GM23338 (cell line): ENCODE results near the gene AGAP3. TPM values are rescaled to one million over a fixed set of nuclear protein-coding genes. Genes with fewer than 3 reads are reported as not detected.

Experiments used
- ATAC-seq: fragments of 200-7000 bp; cut with Tn5 transposase; 3 replicates; pipeline ENCODE4 v1.9.1; 2020
- DNase-seq: peaks from one replicate; pipeline ENCODE4 v3.0.0-alpha.2; 2015; ENCODE audit warnings: low spot score
- H2AFZ ChIP-seq: fragments of 200-600 bp; sonication (generic); 2 replicates; pipeline ENCODE4 v1.8.0; 2016; ENCODE audit warnings: antibody characterized with exemption, mild to moderate bottlenecking, moderate library complexity
- H3F3A ChIP-seq: fragments of 200-600 bp; sonication (generic); replicated peaks from 2 replicates; pipeline ENCODE4 v1.8.0; 2017; ENCODE audit warnings: antibody characterized with exemption, mixed run types, low read depth
- H3K27ac ChIP-seq: fragments of 200-600 bp; sonication (generic); 2 replicates; pipeline ENCODE4 v1.6.1; 2016; ENCODE audit warnings: low read depth
- H3K27me3 ChIP-seq: fragments of 200-600 bp; sonication (generic); 2 replicates; pipeline ENCODE4 v1.8.0; 2016; ENCODE audit warnings: mild to moderate bottlenecking, mixed run types, moderate library complexity; ENCODE audit not compliant: insufficient read depth
- H3K36me3 ChIP-seq: fragments of 200-600 bp; sonication (generic); 2 replicates; pipeline ENCODE4 v1.8.0; 2016; ENCODE audit warnings: mild to moderate bottlenecking; ENCODE audit not compliant: insufficient read depth
- H3K4me1 ChIP-seq: fragments of 200-600 bp; sonication (generic); 2 replicates; pipeline ENCODE4 v1.8.0; 2016; ENCODE audit warnings: mild to moderate bottlenecking, moderate library complexity; ENCODE audit not compliant: insufficient read depth
- H3K4me2 ChIP-seq: fragments of 200-600 bp; sonication (generic); 2 replicates; pipeline ENCODE4 v1.7.1; 2017; ENCODE audit warnings: mixed run types
- H3K4me3 ChIP-seq: fragments of 200-600 bp; sonication (generic); 2 replicates; pipeline ENCODE4 v1.6.1; 2016; ENCODE audit warnings: mixed run types
- H3K79me2 ChIP-seq: fragments of 200-600 bp; sonication (generic); replicated peaks from 2 replicates; pipeline ENCODE4 v1.8.0; 2017; ENCODE audit warnings: mild to moderate bottlenecking; ENCODE audit not compliant: insufficient read depth
- H3K9me2 ChIP-seq: fragments of 200-600 bp; sonication (generic); 2 replicates; pipeline ENCODE4 v1.8.0; 2017; ENCODE audit not compliant: insufficient read depth
- H4K20me1 ChIP-seq: fragments of 200-600 bp; sonication (generic); replicated peaks from 2 replicates; pipeline ENCODE4 v1.8.0; 2017; ENCODE audit warnings: mild to moderate bottlenecking; ENCODE audit not compliant: insufficient read depth
- H3K27ac Mint-ChIP-seq: 2 replicates; pipeline ENCODE4 v1.8.0; 2020; ENCODE audit warnings: inconsistent platforms, mild to moderate bottlenecking, moderate library complexity, mixed read lengths
- H3K27me3 Mint-ChIP-seq: 3 replicates; pipeline ENCODE4 v1.8.0; 2022; ENCODE audit warnings: low read depth, mild to moderate bottlenecking, moderate library complexity, mixed read lengths, inconsistent platforms; ENCODE audit not compliant: insufficient read depth, poor library complexity
- H3K36me3 Mint-ChIP-seq: 3 replicates; pipeline ENCODE4 v1.8.0; 2021; ENCODE audit warnings: low read depth, mild to moderate bottlenecking, inconsistent platforms, moderate library complexity, mixed read lengths
- H3K4me1 Mint-ChIP-seq: 3 replicates; pipeline ENCODE4 v1.8.0; 2020; ENCODE audit warnings: mild to moderate bottlenecking, inconsistent platforms, mixed read lengths
- H3K4me3 Mint-ChIP-seq: 3 replicates; pipeline ENCODE4 v1.8.0; 2021; ENCODE audit warnings: moderate library complexity, mild to moderate bottlenecking, inconsistent platforms, mixed read lengths
- H3K9me3 Mint-ChIP-seq: 3 replicates; pipeline ENCODE4 v1.8.0; 2020; ENCODE audit warnings: moderate library complexity, mild to moderate bottlenecking, inconsistent platforms, mixed read lengths
- CREB1 ChIP-seq: fragments of 250-450 bp; sonication (Bioruptor Pico); IDR thresholded peaks from 2 replicates; pipeline ENCODE4 v1.5.0; 2020; ENCODE audit warnings: low read depth, mild to moderate bottlenecking, moderate library complexity
- CTCF ChIP-seq, 2 experiments: fragments of 200-600 bp in 1 of 2; sonication (generic) in 1 of 2; conservative IDR thresholded peaks; 2 replicates each; pipeline versions ENCODE4 v1.5.1 to v1.6.1; 2016 to 2017; ENCODE audit warnings: antibody characterized with exemption in 2 of 2, low read depth in 2 of 2, mild to moderate bottlenecking in 2 of 2, moderate library complexity in 1 of 2
- ETS1 ChIP-seq: IDR thresholded peaks from 2 replicates; pipeline ENCODE4 v1.6.1; 2016; ENCODE audit warnings: antibody characterized with exemption
- EZH2 ChIP-seq: fragments of 200-600 bp; sonication (generic); IDR thresholded peaks from one replicate; pipeline ENCODE4 v1.8.0; 2017; ENCODE audit warnings: antibody characterized with exemption, mild to moderate bottlenecking, low read depth; ENCODE audit not compliant: unreplicated experiment
- EZH2phosphoT487 ChIP-seq: fragments of 200-600 bp; sonication (generic); IDR thresholded peaks from one replicate; pipeline ENCODE4 v1.8.1; 2018; ENCODE audit warnings: antibody characterized with exemption; ENCODE audit not compliant: unreplicated experiment
- NANOG ChIP-seq: IDR thresholded peaks from 2 replicates; pipeline ENCODE4 v1.6.1; 2016; ENCODE audit warnings: antibody characterized with exemption, borderline replicate concordance
- POLR2AphosphoS5 ChIP-seq: IDR thresholded peaks from 2 replicates; pipeline ENCODE4 v1.6.1; 2016; ENCODE audit warnings: antibody characterized with exemption, low read depth
- REST ChIP-seq: IDR thresholded peaks from one replicate; pipeline ENCODE4 v1.6.1; 2018; ENCODE audit warnings: antibody characterized with exemption; ENCODE audit not compliant: unreplicated experiment
- ZNF331 ChIP-seq: fragments of 250-450 bp; sonication (Bioruptor Pico); IDR thresholded peaks from 2 replicates; pipeline ENCODE4 v1.5.0; 2020; ENCODE audit warnings: low read depth, mild to moderate bottlenecking, moderate library complexity
- ZNF462 ChIP-seq: fragments of 250-450 bp; sonication (Bioruptor Pico); IDR thresholded peaks from 2 replicates; pipeline ENCODE4 v1.5.0; 2020; ENCODE audit warnings: mild to moderate bottlenecking, moderate library complexity
- polyA plus RNA-seq: library from polyadenylated mRNA; unstranded; fragments of >200 nt; fragmentation: Nextera tagmentation; extraction: Ambion mirVana; gene quantifications from 2 replicates; pipeline ENCODE4 v1.2.1, GENCODE V29; 2016
- total RNA-seq: library from RNA; depleted of rRNA; stranded (reverse); fragments of >200 nt; shearing (Covaris generic); gene quantifications from 2 replicates; pipeline ENCODE4 v1.2.3, GENCODE V29; 2014

The AGAP3 gene
- total and polyA plus RNA-seq, 2 experiments from 2014 or later, result 24.0 to 39.2 TPM

- H3K9me3 Mint-ChIP-seq, result no peaks in the 10 kb centered on the region
- Histone ChIP-seq H3K9me2 (no peaks in the 10 kb centered on the region), H4K20me1 (no peaks in the 10 kb centered on the region; the same call in 1 of the 2 replicates), H3K79me2 (peaks cover 4% of the 10 kb centered on the region; the same call in 1 of the 2 replicates), H2AFZ (no peak overlapping the region), H3K4me1 (peaks cover 32% of the 10 kb centered on the region), H3K36me3 (no peaks in the 10 kb centered on the region), H3F3A (peaks cover 14% of the 10 kb centered on the region), H3K27me3 (peaks cover 36% of the 10 kb centered on the region), H3K27ac (no peak overlapping the region), H3K4me3 (peak overlapping the region; percentile 99), H3K4me2 (peak overlapping the region; percentile 95)
- TF ChIP-seq EZH2phosphoT487, result no peak
- TF ChIP-seq POLR2AphosphoS5, result peak; percentile 83
- TF ChIP-seq REST, result no peak
- no peak for TF ChIP-seq ZNF331 (CRISPR knock-in tag)
- TF ChIP-seq ETS1, result peak; percentile 99
- peak; percentile 31; the same call in 1 of the 2 replicates for TF ChIP-seq NANOG
- TF ChIP-seq CREB1 (CRISPR knock-in tag), result peak; percentile 49
- TF ChIP-seq ZNF462 (CRISPR knock-in tag), result no peak
- TF ChIP-seq CTCF (conservative IDR thresholded peaks at IDR 0.05; ENCODE audit: low read depth in 2 of 2), result no peak
- no peak for TF ChIP-seq EZH2
- H3K4me1 Mint-ChIP-seq, result peaks cover 42% of the 10 kb centered on the region
- DNase-seq (peak; percentile 100), ATAC-seq (peak; percentile 70)
- H3K4me3 Mint-ChIP-seq, result peak overlapping the region; percentile 86
- peak overlapping the region; percentile 74 for H3K27ac Mint-ChIP-seq
- peaks cover 43% of the 10 kb centered on the region for H3K27me3 Mint-ChIP-seq
- no peaks in the 10 kb centered on the region for H3K36me3 Mint-ChIP-seq
These were observed 28.1 kb upstream of the AGAP3 start for GRCh38 chr7:151057989-151058780.
